ENCODE results near the gene PTOV1. TPM values are rescaled to one million over a fixed set of nuclear protein-coding genes. Genes with fewer than 3 reads are reported as not detected.
A peak's percentile ranks its signal among the peaks of the same experiment; 100 is the strongest.

Gene PTOV1
- total RNA-seq, 1 experiment from 2014 or later: 296 TPM

DNA sequence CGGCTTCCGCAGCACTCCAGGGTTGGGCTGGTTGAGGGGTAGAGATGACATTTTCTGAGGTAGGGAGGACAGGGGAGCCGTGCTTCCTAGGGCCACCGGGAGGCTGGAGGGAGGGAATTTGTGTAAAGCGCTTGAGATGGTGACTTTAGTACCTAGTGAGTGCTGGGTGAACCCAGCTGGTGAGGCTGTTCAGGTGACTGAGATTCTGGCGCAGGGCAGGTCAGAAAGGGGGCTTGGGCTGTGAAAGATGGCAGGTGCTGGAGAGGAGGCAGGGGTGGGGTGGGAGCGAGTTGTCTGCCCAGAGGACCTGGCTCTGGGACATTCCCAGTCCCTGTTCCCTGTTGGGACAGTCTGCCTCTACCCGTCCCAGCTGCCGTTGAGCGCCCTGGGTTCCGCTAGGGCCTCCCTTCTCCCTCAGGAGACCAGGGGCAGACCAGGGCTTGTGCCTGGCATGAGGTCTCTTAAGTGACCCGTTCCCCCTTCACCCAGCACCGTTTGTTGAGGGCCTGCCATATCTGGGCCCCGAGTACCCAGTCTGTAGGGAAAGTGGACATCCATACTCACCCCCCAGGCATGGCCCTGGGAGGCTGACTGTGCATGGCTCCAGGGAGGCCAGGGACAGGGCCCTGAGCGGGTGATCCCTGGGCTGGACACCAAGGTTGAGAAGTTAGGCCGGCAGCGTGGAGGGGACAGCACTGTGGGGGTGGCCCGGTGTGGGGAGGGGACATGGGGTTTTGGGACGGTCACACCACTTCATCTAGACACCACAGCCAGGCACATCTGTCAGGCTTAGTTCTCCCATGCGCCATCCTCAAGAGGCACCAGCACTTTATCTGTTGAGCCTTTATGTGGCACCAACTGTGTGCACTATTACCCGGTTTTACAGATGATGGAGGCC lies 5.0 kb downstream of the PTOV1 start:
- Mint-ChIP-seq H3K27me3 (ENCODE audit: low read depth) (peaks cover 3% of the 10 kb centered on the region; the same call in 1 of the 2 replicates), H3K27ac (peak overlapping the region; percentile 57; the same call in 1 of the 2 replicates), H3K9me3 (no peaks in the 10 kb centered on the region), H3K4me1 (peaks cover 19% of the 10 kb centered on the region), H3K36me3 (peaks cover 25% of the 10 kb centered on the region), H3K4me3 (no peak overlapping the region)
- ChIA-PET POLR2A (no interaction called here), CTCF (no interaction called here)
- ATAC-seq (no peak), DNase-seq (ENCODE audit: low spot score) (no peak)
- TF ChIP-seq, protein P1, sequence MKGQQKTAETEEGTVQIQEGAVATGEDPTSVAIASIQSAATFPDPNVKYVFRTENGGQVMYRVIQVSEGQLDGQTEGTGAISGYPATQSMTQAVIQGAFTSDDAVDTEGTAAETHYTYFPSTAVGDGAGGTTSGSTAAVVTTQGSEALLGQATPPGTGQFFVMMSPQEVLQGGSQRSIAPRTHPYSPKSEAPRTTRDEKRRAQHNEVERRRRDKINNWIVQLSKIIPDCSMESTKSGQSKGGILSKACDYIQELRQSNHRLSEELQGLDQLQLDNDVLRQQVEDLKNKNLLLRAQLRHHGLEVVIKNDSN (CRISPR knock-in tag; IDR thresholded peaks at IDR 0.05): no peak
- no peak for TF ChIP-seq TCF7 (CRISPR knock-in tag; IDR thresholded peaks at IDR 0.05; ENCODE audit: low read depth)
- no peak for TF ChIP-seq ZNF121 (CRISPR knock-in tag; IDR thresholded peaks at IDR 0.05)
- no peak for TF ChIP-seq CREB1 (CRISPR knock-in tag; IDR thresholded peaks at IDR 0.05)
- TF ChIP-seq OVOL2 (CRISPR knock-in tag; IDR thresholded peaks at IDR 0.05; ENCODE audit: borderline replicate concordance): no peak
- TF ChIP-seq ZNF423 (CRISPR knock-in tag; IDR thresholded peaks at IDR 0.05): no peak
- TF ChIP-seq IRF2 (CRISPR knock-in tag; IDR thresholded peaks at IDR 0.05; ENCODE audit: borderline replicate concordance, low read depth): no peak
- TF ChIP-seq NFYB (CRISPR knock-in tag; conservative IDR thresholded peaks at IDR 0.05; ENCODE audit: low read depth): no peak
- TF ChIP-seq, protein P2, sequence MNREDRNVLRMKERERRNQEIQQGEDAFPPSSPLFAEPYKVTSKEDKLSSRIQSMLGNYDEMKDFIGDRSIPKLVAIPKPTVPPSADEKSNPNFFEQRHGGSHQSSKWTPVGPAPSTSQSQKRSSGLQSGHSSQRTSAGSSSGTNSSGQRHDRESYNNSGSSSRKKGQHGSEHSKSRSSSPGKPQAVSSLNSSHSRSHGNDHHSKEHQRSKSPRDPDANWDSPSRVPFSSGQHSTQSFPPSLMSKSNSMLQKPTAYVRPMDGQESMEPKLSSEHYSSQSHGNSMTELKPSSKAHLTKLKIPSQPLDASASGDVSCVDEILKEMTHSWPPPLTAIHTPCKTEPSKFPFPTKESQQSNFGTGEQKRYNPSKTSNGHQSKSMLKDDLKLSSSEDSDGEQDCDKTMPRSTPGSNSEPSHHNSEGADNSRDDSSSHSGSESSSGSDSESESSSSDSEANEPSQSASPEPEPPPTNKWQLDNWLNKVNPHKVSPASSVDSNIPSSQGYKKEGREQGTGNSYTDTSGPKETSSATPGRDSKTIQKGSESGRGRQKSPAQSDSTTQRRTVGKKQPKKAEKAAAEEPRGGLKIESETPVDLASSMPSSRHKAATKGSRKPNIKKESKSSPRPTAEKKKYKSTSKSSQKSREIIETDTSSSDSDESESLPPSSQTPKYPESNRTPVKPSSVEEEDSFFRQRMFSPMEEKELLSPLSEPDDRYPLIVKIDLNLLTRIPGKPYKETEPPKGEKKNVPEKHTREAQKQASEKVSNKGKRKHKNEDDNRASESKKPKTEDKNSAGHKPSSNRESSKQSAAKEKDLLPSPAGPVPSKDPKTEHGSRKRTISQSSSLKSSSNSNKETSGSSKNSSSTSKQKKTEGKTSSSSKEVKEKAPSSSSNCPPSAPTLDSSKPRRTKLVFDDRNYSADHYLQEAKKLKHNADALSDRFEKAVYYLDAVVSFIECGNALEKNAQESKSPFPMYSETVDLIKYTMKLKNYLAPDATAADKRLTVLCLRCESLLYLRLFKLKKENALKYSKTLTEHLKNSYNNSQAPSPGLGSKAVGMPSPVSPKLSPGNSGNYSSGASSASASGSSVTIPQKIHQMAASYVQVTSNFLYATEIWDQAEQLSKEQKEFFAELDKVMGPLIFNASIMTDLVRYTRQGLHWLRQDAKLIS (CRISPR knock-in tag; IDR thresholded peaks at IDR 0.05; ENCODE audit: borderline replicate concordance): no peak
- TF ChIP-seq, protein P3, sequence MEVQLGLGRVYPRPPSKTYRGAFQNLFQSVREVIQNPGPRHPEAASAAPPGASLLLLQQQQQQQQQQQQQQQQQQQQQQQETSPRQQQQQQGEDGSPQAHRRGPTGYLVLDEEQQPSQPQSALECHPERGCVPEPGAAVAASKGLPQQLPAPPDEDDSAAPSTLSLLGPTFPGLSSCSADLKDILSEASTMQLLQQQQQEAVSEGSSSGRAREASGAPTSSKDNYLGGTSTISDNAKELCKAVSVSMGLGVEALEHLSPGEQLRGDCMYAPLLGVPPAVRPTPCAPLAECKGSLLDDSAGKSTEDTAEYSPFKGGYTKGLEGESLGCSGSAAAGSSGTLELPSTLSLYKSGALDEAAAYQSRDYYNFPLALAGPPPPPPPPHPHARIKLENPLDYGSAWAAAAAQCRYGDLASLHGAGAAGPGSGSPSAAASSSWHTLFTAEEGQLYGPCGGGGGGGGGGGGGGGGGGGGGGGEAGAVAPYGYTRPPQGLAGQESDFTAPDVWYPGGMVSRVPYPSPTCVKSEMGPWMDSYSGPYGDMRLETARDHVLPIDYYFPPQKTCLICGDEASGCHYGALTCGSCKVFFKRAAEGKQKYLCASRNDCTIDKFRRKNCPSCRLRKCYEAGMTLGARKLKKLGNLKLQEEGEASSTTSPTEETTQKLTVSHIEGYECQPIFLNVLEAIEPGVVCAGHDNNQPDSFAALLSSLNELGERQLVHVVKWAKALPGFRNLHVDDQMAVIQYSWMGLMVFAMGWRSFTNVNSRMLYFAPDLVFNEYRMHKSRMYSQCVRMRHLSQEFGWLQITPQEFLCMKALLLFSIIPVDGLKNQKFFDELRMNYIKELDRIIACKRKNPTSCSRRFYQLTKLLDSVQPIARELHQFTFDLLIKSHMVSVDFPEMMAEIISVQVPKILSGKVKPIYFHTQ (CRISPR knock-in tag; IDR thresholded peaks at IDR 0.05): no peak
- TF ChIP-seq, protein P4, sequence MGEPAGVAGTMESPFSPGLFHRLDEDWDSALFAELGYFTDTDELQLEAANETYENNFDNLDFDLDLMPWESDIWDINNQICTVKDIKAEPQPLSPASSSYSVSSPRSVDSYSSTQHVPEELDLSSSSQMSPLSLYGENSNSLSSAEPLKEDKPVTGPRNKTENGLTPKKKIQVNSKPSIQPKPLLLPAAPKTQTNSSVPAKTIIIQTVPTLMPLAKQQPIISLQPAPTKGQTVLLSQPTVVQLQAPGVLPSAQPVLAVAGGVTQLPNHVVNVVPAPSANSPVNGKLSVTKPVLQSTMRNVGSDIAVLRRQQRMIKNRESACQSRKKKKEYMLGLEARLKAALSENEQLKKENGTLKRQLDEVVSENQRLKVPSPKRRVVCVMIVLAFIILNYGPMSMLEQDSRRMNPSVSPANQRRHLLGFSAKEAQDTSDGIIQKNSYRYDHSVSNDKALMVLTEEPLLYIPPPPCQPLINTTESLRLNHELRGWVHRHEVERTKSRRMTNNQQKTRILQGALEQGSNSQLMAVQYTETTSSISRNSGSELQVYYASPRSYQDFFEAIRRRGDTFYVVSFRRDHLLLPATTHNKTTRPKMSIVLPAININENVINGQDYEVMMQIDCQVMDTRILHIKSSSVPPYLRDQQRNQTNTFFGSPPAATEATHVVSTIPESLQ (CRISPR knock-in tag; IDR thresholded peaks at IDR 0.05): no peak
- TF ChIP-seq SOX15 (CRISPR knock-in tag; IDR thresholded peaks at IDR 0.05): no peak
- no peak for TF ChIP-seq GTF2I (CRISPR knock-in tag; conservative IDR thresholded peaks at IDR 0.05)
- TF ChIP-seq CBFB (CRISPR knock-in tag; IDR thresholded peaks at IDR 0.05; ENCODE audit: low read depth): no peak
- TF ChIP-seq SMAD4 (CRISPR knock-in tag; IDR thresholded peaks at IDR 0.05): no peak
- TF ChIP-seq, protein P5, sequence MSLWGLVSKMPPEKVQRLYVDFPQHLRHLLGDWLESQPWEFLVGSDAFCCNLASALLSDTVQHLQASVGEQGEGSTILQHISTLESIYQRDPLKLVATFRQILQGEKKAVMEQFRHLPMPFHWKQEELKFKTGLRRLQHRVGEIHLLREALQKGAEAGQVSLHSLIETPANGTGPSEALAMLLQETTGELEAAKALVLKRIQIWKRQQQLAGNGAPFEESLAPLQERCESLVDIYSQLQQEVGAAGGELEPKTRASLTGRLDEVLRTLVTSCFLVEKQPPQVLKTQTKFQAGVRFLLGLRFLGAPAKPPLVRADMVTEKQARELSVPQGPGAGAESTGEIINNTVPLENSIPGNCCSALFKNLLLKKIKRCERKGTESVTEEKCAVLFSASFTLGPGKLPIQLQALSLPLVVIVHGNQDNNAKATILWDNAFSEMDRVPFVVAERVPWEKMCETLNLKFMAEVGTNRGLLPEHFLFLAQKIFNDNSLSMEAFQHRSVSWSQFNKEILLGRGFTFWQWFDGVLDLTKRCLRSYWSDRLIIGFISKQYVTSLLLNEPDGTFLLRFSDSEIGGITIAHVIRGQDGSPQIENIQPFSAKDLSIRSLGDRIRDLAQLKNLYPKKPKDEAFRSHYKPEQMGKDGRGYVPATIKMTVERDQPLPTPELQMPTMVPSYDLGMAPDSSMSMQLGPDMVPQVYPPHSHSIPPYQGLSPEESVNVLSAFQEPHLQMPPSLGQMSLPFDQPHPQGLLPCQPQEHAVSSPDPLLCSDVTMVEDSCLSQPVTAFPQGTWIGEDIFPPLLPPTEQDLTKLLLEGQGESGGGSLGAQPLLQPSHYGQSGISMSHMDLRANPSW (CRISPR knock-in tag; conservative IDR thresholded peaks at IDR 0.05; ENCODE audit: low read depth): no peak
- TF ChIP-seq, protein P6, sequence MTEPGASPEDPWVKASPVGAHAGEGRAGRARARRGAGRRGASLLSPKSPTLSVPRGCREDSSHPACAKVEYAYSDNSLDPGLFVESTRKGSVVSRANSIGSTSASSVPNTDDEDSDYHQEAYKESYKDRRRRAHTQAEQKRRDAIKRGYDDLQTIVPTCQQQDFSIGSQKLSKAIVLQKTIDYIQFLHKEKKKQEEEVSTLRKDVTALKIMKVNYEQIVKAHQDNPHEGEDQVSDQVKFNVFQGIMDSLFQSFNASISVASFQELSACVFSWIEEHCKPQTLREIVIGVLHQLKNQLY (CRISPR knock-in tag; IDR thresholded peaks at IDR 0.05): no peak
- no peak for TF ChIP-seq MYBL2 (CRISPR knock-in tag; IDR thresholded peaks at IDR 0.05)
- TF ChIP-seq, protein P7, sequence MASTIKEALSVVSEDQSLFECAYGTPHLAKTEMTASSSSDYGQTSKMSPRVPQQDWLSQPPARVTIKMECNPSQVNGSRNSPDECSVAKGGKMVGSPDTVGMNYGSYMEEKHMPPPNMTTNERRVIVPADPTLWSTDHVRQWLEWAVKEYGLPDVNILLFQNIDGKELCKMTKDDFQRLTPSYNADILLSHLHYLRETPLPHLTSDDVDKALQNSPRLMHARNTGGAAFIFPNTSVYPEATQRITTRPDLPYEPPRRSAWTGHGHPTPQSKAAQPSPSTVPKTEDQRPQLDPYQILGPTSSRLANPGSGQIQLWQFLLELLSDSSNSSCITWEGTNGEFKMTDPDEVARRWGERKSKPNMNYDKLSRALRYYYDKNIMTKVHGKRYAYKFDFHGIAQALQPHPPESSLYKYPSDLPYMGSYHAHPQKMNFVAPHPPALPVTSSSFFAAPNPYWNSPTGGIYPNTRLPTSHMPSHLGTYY (CRISPR knock-in tag; IDR thresholded peaks at IDR 0.05): no peak

Data from WTC11 (cell line).